HUES64 (cell line): ENCODE measurements around the gene GPR176.
"Not testable (repeated sequence)": the region's sequence is repeated elsewhere in the genome, so short reads cannot be mapped to it uniquely, and the experiment has no call there.

Experiments
- H3K27ac ChIP-seq: 2 replicates; pipeline ENCODE4 v1.7.0; 2013; ENCODE audit warnings: low read depth, low read length, inconsistent platforms
- H3K27me3 ChIP-seq: 2 replicates; pipeline ENCODE4 v1.6.1; 2013; ENCODE audit warnings: mild to moderate bottlenecking, low read length; ENCODE audit not compliant: insufficient read depth
- H3K36me3 ChIP-seq: 2 replicates; pipeline ENCODE4 v1.6.1; 2013; ENCODE audit warnings: mild to moderate bottlenecking, low read length; ENCODE audit not compliant: insufficient read depth
- H3K4me1 ChIP-seq: 2 replicates; pipeline ENCODE4 v1.6.1; 2013; ENCODE audit warnings: mild to moderate bottlenecking, low read length, moderate library complexity; ENCODE audit not compliant: insufficient read depth
- H3K4me3 ChIP-seq: 2 replicates; pipeline ENCODE4 v1.5.1; 2013; ENCODE audit warnings: mild to moderate bottlenecking, low read length, moderate library complexity
- H3K9ac ChIP-seq: 2 replicates; pipeline ENCODE4 v1.6.1; 2013; ENCODE audit warnings: mild to moderate bottlenecking, low read depth, low read length
- H3K9me3 ChIP-seq: 2 replicates; pipeline ENCODE4 v1.6.1; 2013; ENCODE audit warnings: low read depth, low read length; ENCODE audit not compliant: insufficient read depth
- WGBS: fragments of 150-250, 120-280 bp; methylation state at CpG from one replicate; pipeline ENCODE4 v1.1.7; 2013; ENCODE audit warnings: missing lambda C conversion rate; 5-methylcytosine and 5-hydroxymethylcytosine counted together

GPR176 gene

DNA sequence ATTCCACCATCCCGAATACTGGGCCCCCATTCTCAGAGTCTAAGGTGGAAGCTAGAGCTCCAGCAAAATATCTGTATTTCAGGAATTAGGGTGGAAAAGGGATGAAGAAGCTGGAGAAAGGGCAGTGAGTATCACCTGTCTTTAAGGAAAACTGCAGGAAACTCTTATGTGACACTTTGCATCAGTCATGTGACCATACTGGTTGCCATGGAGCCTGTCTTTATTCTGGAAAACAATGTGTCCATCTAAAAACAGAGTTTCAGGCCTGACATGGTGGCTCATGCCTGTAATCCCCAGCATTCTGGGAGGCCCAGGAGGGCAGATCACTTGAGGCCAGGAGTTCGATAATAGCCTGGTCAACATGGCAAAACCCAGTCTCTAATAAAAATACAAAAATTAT lies 84.5 kb downstream of the GPR176 start:
- no peaks in the 10 kb centered on the region for H3K36me3 ChIP-seq
- H3K9ac ChIP-seq, result no peak overlapping the region
- H3K4me1 ChIP-seq, result peaks cover 10% of the 10 kb centered on the region
- no peak overlapping the region for H3K27ac ChIP-seq
- no peak overlapping the region for H3K4me3 ChIP-seq
- H3K9me3 ChIP-seq, result no peaks in the 10 kb centered on the region
- WGBS, result 98% methylated on average over 2 of the region's 2 CpGs
- no peaks in the 10 kb centered on the region for H3K27me3 ChIP-seq

DNA sequence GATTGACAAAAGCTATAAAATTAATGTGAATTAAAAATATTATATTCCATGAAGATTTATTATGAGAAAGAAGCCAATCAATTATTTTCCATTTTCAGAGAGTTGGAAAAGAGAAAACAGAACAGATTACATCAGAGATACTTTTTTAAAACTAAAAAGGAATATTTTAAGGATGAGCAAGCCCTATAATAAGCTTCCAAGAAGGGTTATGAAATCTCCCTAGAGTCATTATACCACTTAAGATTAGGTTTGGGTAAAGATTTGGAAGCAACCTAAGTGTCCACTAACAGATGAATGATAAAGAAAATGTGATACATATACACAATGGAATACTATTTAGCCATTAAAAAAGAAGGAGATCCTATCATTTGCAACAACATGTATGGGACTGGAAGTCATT lies 85.8 kb downstream of the GPR176 start:
- Histone ChIP-seq H3K9me3 (no peaks in the 10 kb centered on the region), H3K9ac (no peak overlapping the region), H3K4me3 (no peak overlapping the region), H3K4me1 (peaks cover 20% of the 10 kb centered on the region), H3K27ac (no peak overlapping the region), H3K36me3 (no peaks in the 10 kb centered on the region), H3K27me3 (no peaks in the 10 kb centered on the region)

DNA sequence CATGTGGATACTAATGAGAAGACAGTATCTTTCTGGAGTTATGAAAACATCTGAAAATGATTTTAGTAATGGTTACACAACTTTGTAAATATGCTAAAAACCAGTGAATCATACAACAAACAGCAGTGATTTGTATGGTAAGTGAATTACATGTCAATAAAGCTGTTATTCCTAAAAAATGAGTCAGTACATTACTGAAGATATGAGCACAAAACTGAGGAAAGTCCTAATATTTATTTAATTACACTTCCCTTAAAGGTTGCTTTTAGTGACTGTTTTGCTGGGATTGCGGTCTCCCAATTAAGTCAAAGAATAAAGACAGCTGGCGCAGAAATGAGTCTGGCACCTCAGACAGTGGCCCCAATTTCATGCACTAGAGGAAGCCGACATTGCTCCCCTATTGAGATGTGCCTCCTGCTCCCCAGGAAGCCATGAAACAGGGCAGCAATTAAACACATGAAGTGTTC lies 86.5 kb downstream of the GPR176 start:
- 98% methylated on average over 3 of the region's 3 CpGs for WGBS
- Histone ChIP-seq H3K9me3 (no peaks in the 10 kb centered on the region), H3K9ac (no peak overlapping the region), H3K4me1 (peaks cover 26% of the 10 kb centered on the region), H3K27me3 (no peaks in the 10 kb centered on the region), H3K27ac (no peak overlapping the region), H3K4me3 (no peak overlapping the region), H3K36me3 (no peaks in the 10 kb centered on the region)

GRCh38 chr15:39830166-39830565 lies 89.9 kb downstream of the GPR176 start:
- H3K27ac ChIP-seq, result no peak overlapping the region
- H3K27me3 ChIP-seq, result no peaks in the 10 kb centered on the region
- no CpG with 5 or more reads among the region's 1 CpG for WGBS
- H3K9ac ChIP-seq, result no peak overlapping the region
- H3K4me1 ChIP-seq, result peaks cover 22% of the 10 kb centered on the region
- no peak overlapping the region for H3K4me3 ChIP-seq
- no peaks in the 10 kb centered on the region for H3K9me3 ChIP-seq
- H3K36me3 ChIP-seq, result no peaks in the 10 kb centered on the region

GRCh38 chr15:39828374-39828931 lies 91.6 kb downstream of the GPR176 start:
- peaks cover 22% of the 10 kb centered on the region for H3K4me1 ChIP-seq
- no peaks in the 10 kb centered on the region for H3K36me3 ChIP-seq
- H3K27me3 ChIP-seq, result no peaks in the 10 kb centered on the region
- H3K27ac ChIP-seq, result no peak overlapping the region
- H3K9me3 ChIP-seq, result no peaks in the 10 kb centered on the region; the same call in 1 of the 2 replicates
- no peak overlapping the region for H3K9ac ChIP-seq
- H3K4me3 ChIP-seq, result no peak overlapping the region
- WGBS, result 90% methylated on average over 6 of the region's 6 CpGs

DNA sequence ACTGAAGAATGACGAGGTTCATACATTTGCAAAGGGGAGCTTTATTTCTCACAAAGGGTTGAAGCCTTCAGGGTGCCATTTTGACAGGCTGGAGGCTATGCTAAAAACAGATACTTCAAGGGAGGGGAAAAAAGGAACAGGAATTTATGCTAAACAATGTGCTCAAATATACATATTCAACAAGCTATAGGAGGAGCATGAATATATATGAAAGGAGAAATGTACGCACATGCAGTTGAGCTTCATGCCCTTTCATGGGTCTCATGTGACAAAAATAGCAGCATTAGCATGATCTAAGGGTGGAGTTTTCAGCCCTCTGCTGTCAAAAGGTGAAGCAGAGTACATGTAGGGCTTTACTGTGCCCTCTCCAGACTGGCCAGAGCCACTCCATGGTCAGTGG lies 93.1 kb downstream of the GPR176 start:
- peaks cover 22% of the 10 kb centered on the region for H3K4me1 ChIP-seq
- no peaks in the 10 kb centered on the region for H3K36me3 ChIP-seq
- no peak overlapping the region for H3K27ac ChIP-seq
- H3K9me3 ChIP-seq, result no peaks in the 10 kb centered on the region; the same call in 1 of the 2 replicates
- no peak overlapping the region for H3K4me3 ChIP-seq
- H3K27me3 ChIP-seq, result no peaks in the 10 kb centered on the region
- H3K9ac ChIP-seq, result no peak overlapping the region
- 97% methylated on average over 2 of the region's 2 CpGs for WGBS

DNA sequence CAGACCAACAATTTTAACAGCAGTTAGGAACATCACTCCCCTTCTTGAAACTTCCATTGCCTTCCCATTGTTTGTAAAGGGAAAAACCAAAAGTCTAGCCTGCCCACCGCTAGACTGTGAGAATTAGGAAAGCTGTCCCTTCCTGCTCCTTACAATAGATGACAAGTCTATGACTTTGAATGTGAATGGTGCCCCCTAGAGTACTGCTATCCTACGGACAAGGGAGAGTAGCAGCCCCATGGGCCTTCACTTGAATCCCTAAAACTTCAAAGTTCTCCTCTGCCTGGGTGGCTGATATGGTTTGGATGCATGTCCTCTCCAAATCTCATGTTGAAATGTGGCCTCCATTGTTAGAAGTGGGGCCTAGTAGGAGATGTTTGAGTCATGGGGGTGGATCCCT lies 96.4 kb downstream of the GPR176 start:
- Histone ChIP-seq H3K27ac (no peak overlapping the region), H3K36me3 (no peaks in the 10 kb centered on the region), H3K27me3 (no peaks in the 10 kb centered on the region), H3K9ac (no peak overlapping the region), H3K4me1 (peaks cover 25% of the 10 kb centered on the region), H3K9me3 (no peaks in the 10 kb centered on the region; the same call in 1 of the 2 replicates), H3K4me3 (no peak overlapping the region)
- WGBS, result 56% methylated on average over 2 of the region's 2 CpGs

DNA sequence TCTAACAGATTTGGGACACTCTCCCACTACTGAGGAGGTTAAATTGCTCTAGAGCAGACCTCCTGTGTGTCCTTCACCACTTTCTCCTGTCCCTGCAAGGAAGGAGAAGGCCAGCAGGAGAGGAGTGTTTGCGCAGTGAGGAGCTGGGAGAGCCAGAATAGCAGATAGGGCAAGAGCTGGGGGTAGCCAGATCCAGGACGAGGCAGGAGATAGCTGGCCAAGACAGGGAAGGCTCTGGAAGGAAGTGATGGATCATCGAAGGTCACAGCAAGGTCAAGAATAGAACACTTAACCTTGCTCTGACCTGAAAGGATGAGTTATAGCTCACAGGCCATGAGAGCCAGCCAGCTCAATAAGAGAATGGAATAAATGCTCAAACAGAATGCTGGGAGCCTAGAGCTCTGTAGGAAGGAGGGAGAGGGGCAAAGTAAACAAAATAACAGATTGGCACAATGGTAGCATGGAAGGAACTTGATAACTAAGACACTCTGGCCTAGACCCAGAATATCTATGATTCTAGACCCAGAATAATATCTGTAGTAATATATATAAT lies 99.9 kb downstream of the GPR176 start:
- WGBS, result 76% methylated on average over 3 of the region's 3 CpGs
- no peaks in the 10 kb centered on the region for H3K36me3 ChIP-seq
- H3K9ac ChIP-seq, result no peak overlapping the region
- H3K4me1 ChIP-seq, result peaks cover 29% of the 10 kb centered on the region
- no peak overlapping the region for H3K27ac ChIP-seq
- no peaks in the 10 kb centered on the region for H3K27me3 ChIP-seq
- H3K4me3 ChIP-seq, result no peak overlapping the region
- H3K9me3 ChIP-seq, result no peaks in the 10 kb centered on the region; the same call in 1 of the 2 replicates

DNA sequence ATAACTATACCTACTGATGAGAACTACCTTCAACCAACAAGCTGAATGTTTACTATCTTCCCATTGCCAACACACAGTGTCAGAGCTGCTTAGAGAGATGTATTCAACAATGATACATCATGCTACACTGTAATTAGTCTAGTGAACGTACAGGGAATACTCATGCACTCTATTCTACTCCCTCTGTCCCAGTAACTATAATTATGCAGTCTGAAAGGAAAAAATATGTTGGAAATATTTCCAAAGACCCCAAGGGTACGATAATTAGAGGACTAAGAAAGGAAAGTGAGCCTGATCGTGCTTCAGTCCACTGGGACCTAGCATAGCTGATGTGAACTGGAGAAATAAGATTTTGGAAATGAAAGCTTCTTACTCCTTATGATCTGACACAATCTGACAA lies 100.5 kb downstream of the GPR176 start:
- no peaks in the 10 kb centered on the region; the same call in 1 of the 2 replicates for H3K9me3 ChIP-seq
- peaks cover 29% of the 10 kb centered on the region for H3K4me1 ChIP-seq
- WGBS, result 92% methylated on average over 3 of the region's 3 CpGs
- no peaks in the 10 kb centered on the region for H3K36me3 ChIP-seq
- no peak overlapping the region for H3K9ac ChIP-seq
- H3K4me3 ChIP-seq, result no peak overlapping the region
- H3K27me3 ChIP-seq, result no peaks in the 10 kb centered on the region
- no peak overlapping the region for H3K27ac ChIP-seq

DNA sequence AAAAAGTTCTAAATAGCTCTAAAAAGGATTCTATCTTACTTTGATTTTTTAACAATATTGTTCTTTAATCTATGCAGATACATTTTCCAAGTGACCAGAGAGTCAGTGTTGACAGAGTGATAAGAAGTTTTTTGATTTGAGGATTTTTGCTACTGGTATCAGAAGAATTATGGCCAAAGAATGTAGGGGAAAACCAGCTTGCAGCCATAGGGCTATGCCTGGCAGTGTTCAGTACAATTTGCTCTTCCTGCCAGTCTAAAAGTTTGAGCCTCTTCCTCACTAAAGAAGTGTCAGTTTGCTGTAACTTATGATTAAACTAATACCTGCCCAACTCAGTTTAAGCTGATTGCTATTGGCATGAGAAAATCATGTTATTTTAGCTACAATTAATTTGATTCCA lies 102.2 kb downstream of the GPR176 start:
- Histone ChIP-seq H3K36me3 (no peaks in the 10 kb centered on the region), H3K9me3 (no peaks in the 10 kb centered on the region), H3K27ac (no peak overlapping the region), H3K4me1 (peaks cover 29% of the 10 kb centered on the region), H3K27me3 (no peaks in the 10 kb centered on the region), H3K4me3 (no peak overlapping the region), H3K9ac (no peak overlapping the region)

DNA sequence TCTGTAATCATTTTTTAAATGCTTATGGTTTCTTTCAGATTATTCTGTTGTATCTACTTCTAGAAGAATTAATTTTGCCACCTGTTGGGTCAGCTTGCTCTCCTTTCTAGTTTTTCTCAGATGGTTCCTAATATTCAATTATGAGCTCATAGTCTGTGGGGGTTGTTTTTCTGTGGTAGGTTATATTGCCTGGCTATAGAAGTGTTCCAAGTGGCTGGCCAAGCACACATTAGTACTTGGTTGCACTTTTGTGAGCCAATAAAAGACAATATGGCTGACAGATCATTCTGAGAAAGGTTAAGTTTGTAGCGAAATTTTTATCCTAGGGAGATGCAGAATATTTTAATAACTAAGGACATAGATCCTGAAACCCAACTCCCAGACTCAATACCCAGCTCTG lies 105.6 kb downstream of the GPR176 start:
- Histone ChIP-seq H3K9me3 (no peaks in the 10 kb centered on the region), H3K27me3 (no peaks in the 10 kb centered on the region), H3K9ac (no peak overlapping the region), H3K4me3 (no peak overlapping the region), H3K4me1 (peaks cover 29% of the 10 kb centered on the region), H3K36me3 (no peaks in the 10 kb centered on the region), H3K27ac (no peak overlapping the region)
- WGBS, result no CpG with 5 or more reads among the region's 1 CpG

GRCh38 chr15:39812651-39813050 lies 107.4 kb downstream of the GPR176 start:
- WGBS, result 93% methylated on average over 3 of the region's 3 CpGs
- not testable (repeated sequence) for H3K4me3 ChIP-seq, H3K27me3 ChIP-seq, H3K9me3 ChIP-seq, H3K36me3 ChIP-seq, H3K27ac ChIP-seq, H3K9ac ChIP-seq
- peaks cover 32% of the 10 kb centered on the region for H3K4me1 ChIP-seq
